Measurements from ENCODE around the gene C2orf72.
"Not testable (repeated sequence)": the region's sequence is repeated elsewhere in the genome, so short reads cannot be mapped to it uniquely, and the experiment has no call there.

C2orf72 gene

DNA sequence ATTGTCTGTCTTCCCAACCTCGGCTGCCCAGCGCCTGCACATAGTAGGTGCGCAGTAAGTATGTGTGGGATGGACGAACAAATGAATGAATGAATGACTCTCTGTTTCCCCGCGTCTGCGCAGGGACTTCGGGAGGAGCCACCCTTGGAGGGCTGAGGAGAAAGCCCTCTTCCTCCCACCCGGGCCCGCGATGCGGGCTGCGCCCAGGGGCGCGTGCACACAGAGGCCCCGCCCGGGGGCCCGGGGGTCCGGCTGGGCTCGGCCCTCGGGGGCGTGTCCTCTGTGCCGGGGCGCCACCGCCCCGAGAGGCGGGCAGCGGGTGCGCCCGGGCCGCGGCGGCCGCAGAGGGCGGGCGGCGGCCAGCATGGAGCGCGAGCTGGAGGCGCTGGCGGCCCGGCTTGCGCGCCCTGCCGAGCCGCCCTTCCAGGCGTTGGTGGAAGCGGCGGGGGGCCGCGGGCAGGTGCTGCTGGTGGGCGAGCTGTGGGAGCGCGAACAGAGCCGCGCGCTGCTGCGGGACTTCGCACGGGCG lies at the start of gene C2orf72:
Gene C2orf72, plus strand, starts transcription at position 322 of the 529 bp plus-strand sequence. Its CDS starts 43 bp downstream, at position 365.
- DNase-seq: no peak

DNA sequence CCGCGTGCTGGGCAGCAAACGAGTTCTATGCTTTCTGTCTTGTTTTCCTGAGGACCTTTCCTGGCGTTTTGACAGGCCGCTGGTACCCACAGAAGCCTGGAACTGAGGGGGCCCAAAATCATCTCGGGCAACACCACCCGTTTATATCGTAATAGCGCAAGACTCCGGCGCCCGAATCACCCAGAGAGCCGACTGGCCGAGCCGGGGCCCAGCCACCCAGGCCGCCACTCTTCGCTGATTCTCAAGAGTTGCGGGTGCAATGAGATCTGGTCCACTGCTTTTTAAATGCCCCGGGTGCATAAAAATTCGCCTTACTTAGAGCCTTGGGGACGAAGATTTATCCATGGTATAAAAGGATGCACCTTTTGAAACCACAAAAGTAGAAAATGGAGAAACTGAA lies 47.6 kb upstream of the C2orf72 start:
- no peak for DNase-seq

DNA sequence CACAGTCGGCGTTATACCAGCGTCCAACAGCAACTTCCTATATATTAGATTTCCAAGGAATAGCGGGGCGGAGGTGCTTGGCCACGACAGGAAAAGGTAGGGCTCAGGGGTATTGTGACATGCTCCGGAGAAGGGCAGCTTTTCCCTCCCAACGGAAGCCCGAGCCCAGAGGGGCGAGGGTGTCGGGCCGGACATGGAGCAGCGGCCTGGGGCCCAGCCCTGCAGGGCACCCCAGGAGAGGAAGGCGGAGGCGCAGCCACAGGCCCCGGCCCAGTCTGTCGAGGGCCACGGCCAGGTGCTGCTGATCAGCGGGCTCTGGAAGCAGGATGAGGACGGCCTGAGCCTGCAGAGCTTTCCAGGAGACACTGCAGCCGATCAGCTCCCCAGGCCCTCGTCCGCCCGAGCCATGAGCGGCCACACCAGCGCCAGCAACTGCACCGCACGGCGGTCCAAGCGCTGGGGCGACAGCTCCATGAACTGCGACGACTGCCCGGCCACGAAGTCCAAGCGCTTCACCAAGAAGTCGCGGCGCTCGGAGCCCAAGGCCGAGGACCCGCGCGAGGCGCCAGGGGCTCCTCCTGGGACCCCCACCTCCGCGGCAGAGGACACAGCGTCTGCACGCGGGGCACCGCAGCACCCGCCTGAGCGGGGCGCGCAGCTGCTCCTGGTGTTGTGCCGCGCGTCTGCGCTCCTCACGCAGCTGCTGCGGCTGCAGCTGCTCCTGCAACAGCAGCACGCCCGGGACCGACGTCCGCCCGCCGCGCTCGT lies 47.0 kb upstream of the C2orf72 start:
- no peak for DNase-seq

DNA sequence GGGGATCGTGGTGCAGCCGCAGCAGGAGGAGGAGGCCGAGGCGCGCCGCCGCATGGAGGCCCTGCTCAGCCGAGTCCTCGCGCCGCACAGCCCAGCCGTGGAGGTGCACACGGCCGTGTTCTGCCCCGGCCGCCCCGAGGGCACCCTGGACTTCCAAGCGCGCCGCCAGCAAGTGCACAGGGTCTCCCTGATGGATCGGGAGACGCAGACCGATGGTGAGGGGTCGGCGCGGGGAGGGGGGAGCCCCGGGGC lies 46.5 kb upstream of the C2orf72 start:
- DNase-seq: no peak

DNA sequence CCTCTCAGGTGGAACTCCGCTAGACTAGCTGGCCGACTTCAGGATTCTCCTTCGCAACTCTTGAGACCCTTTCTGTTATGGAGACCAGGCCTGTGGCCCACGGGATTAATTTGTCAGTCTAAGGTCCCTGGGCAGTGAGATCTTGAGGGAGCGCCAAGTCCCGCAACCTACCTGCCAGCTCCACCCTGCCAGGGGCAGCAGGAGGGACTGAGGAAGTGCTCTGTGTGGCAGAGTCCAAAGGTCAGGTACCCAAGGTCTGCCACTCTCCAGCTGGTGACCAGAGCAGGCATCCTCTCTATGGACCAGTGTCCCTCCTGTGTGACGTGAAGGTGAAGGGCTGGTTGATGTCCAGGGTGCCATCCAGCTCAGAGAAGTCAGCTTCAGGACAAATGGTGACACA lies 45.7 kb upstream of the C2orf72 start:
- DNase-seq: no peak

DNA sequence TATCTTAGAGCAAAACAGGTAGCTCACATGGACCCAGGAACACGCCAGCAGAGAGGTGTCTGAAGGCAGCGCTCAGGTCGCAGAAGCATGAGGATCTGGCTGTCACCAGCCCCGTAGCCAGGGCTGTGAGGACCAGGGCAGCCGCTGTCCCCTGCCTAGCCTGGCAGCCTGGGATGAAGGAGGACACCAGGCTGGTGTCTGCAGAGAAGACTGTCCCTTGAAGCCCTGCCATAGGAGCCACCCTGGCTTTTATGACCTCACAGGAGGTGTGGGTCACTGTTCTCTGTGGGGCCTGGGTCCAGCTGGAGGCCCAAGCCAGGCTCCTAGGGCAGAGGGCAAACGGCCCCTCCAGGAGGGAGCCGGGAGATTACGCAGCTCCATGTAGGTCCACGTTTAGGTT lies 41.5 kb upstream of the C2orf72 start, which contains the start of gene SPATA3:
Gene SPATA3, plus strand, starts transcription at position 301 of the 400 bp plus-strand sequence. CDS start 113 bp downstream, outside the sequence.
- no peak for DNase-seq

DNA sequence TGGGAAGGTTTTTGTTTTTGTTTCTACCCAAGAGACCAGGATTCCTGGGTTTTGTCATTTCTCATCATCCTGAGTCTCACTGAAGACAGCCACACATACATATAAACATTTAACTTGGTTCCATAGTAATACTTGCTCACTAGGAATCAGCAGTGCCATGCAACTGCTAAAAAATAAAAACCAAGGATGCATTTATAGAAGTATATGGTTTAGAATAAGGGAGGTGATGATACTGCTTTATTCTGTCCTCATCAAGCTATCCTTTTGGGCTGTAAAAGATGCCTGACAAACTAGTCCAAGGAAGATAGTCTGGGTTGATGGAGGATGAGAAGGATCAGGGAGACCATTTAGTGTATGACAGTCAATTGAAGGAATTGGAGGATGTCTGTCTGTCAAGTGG lies 40.7 kb upstream of the C2orf72 start:
- DNase-seq: no peak

DNA sequence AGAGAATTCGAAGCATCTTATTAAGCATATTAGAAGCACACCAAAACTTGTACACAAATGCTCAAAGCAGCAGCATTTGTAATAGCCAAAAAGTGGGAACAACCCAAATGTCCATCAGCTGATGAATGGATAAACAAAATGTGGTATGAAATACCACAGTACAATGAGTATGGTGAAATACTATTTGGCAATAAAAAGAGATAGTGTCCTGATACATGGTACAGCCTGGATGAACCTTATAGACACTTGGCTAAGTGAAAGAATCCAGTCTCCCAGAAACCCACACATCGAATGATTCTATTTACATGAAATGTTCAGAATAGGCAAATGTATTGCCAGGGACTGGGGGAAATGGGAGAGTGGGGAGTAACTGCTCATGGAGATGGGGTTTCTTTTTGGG lies 38.4 kb upstream of the C2orf72 start:
- no peak for DNase-seq

DNA sequence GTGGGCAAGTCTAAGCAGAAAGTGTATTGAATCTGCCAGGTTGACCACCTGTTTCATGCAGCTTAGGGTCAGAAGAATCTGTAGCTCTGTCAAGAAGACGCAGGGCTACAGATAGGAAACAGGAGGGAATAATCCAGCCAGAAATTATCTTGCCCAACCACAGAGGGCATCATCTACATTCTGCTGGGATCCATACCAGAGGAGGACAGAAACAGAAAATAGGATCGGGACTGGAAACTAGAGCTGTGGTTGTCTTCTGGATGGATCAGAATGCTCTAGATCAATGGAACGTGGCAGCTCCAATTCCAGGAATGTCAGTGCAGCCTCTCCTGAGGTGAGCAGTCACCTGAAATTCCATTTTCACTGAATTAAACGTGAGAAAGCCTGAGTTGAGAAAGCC lies 37.8 kb upstream of the C2orf72 start:
- DNase-seq: no peak

DNA sequence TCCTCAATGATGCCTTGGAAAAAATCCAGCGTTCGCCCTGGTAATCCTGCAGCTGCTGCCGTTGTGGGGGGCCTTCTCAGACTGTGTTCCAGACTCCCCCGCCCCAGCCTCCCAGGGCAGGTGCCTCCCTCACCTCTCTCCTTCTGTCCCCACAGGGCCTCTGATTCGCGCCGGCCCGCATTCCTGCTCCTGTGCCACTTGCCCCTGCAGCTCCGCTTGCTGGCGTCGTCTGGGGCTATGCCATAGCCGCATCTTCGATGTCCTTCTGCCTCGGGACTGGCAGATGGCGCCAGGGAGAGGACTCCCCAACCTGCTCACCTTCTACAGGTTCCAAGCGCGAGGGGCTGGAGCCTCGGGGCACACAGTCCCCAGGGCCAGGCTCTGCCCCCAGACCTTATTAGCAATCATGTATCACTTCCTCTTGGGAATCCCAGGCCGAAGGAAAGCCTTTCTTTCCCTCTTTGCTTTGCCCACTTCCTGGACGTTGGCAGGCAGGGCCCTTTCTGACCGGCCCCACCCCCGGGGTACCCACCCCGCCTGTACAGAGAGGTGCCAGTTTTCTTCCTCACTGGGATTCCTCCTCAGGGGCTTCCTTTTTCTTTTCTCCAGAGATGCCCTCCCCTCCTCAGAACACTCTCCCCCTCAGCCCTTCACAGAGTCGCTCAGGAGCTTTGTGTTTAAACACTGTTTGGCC lies 37.0 kb upstream of the C2orf72 start:
- no peak for DNase-seq

DNA sequence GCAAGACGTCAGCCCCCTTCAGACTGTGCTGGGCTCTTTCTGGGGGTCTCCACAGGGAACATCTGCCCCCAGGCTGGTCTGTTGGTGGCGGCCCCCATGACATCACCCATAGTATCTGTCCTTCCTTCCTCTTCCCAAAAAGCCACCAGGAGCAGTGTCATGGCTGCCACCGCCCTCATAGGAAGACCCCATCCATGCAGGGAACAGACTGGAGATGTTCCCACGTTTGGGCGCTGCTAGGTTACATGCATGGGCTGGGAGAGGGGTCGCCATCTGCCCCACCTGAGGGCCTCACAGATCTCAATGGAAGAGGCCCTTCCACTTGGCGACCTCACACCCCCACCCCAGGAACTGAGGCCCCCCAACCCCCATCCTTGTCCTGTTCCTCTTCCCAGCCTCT lies 36.3 kb upstream of the C2orf72 start:
- DNase-seq: no peak

DNA sequence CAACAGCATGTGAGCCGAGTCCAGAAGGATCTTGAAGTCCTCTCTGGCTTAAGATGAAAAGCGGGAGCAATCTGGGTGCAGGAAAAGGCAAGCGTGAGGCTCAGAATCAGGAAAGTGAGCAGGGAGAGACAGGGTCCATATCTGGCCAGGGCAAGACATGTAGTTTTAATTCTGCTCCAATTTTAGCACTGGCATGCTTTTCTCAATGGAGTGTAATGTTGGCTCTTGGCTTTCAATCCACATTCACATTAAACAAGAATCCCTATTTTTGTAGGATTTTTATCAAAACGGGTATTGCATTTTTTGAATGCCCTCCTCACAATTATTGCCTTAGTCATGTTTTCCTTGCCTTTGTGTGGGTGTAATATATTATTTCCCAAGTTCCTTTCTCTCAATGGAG lies 35.4 kb upstream of the C2orf72 start:
- no peak for DNase-seq

DNA sequence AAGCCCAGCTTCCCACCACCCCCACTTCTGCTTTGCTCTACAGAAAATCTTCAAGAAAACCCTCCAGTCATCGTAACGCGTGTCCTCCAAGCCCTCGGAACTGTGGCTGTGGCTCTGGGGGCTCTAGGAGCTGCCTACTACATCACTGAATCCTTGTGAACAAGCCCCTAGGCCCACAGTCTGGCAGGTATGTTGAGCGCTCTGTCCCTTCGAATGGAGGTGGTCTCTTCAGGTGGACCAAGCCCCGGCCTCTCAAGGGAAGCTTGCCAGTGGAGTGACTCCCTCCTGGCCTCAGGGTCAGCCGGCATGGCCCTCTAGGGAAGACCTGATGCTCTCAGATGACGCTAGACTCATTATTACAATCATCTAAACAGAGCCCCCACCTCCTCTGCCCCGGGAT lies 34.7 kb upstream of the C2orf72 start:
- DNase-seq: no peak

DNA sequence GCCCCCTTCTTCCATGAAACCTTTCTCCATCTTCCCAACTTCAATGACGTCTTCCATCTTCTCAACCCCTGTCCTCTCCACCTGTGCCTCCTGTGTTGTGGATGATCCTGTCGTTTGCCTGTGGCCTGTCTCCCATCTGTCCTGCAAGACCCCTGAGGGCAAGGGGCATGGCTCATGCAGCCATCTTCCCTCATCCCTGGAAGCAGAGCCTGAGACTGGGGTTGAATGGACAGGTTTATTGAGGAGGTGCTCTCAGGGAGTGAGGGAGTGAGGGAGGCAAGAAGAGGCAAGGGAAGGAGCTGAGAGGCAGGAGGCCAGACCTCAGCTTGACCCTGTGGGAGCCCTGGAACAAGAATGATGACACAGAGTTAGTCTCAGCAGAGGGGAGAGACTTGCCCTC lies 34.1 kb upstream of the C2orf72 start:
- no peak for DNase-seq

DNA sequence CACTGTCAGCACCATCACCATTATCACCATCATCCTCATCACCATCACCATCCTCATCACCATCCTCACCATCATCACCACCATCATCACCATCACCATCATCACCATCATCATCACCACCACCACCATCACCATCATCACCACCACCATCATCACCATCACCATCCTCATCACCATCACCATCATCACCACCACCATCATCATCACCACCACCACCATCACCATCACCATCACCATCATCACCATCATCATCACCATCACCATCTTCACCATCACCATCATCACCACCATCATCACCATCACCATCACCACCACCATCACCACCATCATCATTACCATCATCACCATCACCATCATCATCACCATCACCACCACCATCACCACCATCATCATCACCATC lies 32.4 kb upstream of the C2orf72 start:
- DNase-seq: not testable (repeated sequence)

DNA sequence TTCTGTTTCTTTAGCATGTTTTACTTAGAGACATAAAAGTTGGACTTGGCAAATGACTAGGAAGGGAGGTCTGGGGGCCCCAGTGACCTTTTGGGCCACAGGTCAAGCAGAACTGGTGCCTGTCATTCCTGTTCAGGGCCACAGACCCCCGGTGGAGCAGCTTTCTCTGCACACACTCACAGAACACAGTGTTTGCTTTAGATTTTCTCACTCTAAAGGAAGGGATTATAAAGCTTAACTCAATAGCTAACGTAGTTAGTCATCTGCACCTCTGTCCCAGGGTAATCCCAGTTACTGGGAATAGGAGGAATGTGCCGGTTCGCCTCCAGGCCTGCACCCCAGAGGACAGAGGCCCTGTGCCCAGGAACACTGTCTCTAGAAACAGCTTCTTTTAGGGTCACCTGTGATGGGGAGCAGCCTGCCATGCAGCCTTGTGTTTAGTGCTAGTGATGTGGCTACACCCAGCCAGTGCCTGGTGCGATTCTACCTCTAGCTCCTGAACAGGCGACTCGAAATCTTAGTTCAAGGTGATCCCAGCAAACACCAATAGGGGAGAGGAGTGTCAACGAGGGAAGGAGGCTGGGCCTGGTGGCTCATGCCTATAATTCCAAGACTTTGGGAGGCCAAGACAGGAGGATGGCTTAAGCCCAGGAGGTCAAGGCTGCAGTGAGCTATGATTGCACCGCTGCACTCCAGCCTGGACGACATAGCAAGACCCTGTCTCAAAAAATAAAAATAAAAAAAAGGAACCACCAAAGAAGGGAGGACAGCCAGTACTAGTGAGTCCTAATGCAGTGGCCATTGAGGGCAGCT lies 29.8 kb upstream of the C2orf72 start:
- no peak for DNase-seq

DNA sequence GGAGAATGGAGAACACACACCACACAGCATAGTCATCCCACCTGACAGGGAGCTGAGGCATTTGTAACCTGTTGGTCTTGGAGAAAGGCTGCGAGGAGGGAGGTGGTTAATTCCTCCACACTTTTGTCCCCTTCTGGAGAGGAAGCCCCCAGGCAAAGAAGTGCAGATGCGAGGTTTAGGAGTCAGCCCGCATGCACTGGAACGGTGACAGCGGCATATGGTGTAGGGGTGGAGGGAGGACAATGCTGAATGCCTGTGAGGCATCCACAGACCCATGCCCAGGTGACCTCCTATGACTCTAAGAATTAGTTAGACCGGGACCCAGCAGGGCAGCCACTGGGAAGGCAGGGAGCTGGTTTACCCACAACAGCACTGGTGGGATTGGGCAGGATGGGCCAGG lies 29.2 kb upstream of the C2orf72 start:
- no peak for DNase-seq

DNA sequence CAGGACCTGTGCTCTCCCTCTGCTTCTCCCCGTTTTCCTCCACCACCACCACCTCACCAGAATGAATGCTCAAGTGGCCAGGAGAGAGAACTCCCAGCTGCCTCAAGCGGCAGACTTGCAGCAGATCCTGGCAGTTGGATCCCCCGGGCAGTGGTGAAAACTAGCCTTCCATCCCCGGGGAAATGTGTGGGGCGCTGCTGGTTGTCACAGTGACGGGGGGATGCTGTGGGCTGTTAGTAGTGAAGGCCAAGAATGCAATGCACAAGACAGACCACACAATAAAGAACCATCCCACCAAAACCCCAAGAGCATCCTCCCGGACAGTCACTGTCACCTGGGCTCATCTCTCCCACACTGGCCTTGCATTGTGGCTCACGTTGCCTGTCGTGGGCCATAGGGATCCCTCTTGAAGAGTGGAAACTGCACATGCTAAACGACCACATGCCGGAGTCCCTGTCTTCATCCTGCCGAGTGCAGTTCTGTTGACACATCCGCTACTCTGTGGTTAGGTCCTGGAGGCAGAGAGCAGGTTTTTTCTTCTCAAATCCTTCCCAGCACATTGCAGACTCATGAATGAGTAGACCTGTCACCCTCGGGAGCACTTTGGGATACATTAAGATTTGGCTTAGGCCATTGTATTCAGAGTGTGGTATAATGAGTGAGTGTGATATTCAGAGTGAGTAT lies 27.9 kb upstream of the C2orf72 start:
- no peak for DNase-seq

DNA sequence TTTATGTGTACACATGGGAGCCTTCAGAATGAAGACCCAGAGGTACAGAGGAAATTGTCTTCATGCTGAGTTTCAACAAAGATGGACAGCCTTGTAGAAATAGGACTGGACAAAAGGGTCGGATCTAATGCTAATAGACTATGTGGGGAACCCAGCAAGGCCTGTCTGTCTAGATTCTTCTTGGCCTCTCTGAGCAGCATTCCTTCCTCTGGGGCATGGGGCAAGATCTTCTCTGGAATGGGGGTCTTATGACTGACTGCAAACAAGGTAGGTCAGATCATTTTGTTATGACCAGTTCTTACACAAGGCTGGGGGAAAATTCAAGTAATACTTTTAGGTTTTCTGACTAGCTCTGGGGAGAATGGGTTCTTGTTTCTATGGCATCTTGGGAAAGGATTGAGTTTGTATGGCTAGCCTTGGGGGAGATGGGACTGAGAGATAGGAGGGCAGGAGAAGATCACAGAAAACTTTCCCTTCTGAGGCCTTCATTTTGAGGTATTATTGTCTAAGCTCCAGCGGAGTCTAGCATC lies 27.1 kb upstream of the C2orf72 start:
- DNase-seq: no peak

DNA sequence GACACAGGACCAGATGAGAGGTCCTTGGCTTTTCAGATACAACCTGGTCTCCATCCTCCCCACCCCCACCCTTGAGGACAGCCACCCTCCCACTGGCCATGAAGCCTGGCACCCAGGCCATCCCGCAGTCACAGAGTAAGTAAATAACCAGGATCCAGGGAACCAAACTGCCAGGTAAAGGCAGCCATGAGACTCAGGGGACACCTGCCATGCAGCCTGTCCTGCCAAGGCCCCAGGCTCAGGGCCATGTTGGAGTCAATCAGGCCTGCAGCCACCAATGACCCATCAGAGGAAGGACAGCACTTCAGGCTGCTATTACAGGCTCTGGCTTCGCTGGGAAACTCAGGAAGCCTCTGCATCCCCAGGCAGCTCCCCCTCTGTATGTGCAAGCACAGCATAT lies 25.8 kb upstream of the C2orf72 start:
- no peak for DNase-seq

DNA sequence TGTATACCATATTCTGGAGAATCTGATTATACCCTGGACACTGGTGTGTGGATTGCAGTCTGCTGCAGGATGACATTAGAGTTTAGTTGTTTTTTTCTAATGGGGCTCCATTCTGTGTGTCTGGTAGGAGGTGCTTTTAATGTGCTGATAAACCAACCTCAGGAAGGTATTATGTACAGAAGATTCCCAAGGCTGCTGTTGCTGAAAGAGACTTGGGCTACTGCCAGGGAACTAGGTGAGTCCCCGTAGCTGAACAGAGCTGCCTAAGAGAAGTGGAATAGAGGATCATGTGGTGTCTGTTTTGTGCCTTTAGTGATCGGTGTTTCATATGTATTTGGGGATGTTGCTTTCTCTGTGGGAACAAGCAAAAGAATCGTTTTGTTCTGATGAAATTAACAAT lies 24.9 kb upstream of the C2orf72 start:
- DNase-seq: no peak

DNA sequence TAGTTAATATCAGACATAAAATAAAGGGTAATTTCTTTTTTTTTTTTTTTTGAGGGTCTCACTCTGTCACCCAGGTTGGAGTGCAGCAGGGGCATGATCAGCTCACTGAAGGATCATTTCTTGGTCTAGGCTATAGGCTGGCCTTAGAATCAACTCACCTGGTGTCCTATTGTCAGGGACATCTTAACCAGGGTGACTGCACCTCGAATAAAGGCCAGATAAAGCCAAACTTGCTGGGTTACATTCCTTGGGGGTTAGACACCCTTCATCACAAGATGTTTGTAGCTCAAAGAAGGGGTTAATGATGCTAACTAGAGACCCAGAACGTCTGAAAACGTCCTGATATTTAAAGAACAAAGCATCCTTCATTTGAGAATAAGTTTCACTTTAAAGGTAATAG lies 23.5 kb upstream of the C2orf72 start:
- no peak for DNase-seq

DNA sequence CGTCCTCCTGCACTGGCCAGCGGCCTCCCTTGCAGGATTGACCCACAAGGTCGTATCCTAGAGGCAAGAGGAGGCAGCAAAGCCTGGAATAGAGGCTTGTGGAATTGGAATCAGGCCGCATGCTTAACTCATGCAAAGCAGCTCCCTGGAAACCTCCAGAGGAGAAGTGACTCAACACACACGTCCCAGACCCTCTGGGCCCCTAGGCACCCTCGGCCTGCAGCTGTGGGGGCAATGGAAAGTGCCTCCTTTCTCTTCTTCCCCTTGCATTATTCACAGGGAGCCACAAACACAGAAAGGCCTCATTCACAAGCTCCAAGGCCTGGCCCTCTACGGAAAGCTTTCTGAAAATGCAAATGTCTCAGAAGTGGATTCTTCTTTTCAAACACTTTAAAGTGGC lies 21.8 kb upstream of the C2orf72 start:
- DNase-seq: no peak

All from stimulated activated CD8-positive, alpha-beta memory T cell treated with anti-CD3 and anti-CD28 coated beads, Interleukin-4, amount 100 ng/mL, for 48 hours (primary cell).